Bone marrow (tissue), 2 donors: ENCODE results near the gene HBG1.
"Not testable (repeated sequence)": the region's sequence is repeated elsewhere in the genome, so short reads cannot be mapped to it uniquely, and the experiment has no call there.

Experiments used
- DNase-seq, 2 donors: peaks; one replicate each; lab custom pipeline; 2025; lab: John Stamatoyannopoulos, UW

HBG1 gene

DNA sequence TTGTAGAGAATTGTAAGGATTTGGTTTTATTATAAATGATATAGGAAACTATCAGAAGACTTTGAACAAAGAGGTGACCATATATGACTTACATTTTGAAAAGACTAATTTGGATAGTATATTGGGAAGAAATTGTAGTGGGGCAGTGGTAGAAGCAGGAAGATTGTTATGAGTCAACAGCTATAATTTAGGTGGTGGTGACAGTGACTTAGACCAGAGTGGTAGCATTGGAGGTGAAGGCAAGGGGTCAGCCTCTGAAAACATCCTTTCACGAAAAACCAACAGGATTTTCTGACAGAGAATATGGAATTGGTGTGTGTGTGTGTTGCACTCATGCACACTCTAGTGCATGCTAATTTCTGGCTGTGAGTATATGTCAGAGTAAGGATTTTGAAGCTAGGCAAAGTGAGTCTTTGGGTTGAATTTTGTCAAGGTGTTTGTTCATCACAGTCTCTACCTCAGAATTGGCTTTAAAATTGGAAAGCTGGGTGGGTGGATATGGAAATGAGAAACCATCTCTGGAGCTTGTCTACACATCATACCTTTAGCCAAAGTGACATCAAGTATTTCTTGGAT lies 28.2 kb upstream of the HBG1 start:
- DNase-seq, result no peak

DNA sequence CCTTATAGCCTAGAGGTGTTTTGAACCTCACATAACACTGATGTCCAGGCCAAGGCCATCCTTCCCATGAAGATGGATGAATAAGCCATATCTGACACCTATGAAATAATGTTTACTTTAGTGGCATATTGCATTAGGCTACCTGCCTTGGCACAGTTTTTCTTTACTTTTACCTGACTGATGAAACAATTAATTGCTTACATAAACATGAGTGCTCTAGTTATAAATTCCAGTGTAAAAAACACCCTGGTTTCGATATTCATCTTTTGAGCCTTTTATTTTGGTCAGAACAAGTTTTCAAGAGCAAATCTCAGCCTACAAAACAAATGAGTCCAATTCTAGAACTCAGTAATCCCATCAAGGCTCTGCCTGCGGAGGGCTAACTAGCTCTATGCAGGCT lies 27.0 kb upstream of the HBG1 start:
- DNase-seq, result no peak

DNA sequence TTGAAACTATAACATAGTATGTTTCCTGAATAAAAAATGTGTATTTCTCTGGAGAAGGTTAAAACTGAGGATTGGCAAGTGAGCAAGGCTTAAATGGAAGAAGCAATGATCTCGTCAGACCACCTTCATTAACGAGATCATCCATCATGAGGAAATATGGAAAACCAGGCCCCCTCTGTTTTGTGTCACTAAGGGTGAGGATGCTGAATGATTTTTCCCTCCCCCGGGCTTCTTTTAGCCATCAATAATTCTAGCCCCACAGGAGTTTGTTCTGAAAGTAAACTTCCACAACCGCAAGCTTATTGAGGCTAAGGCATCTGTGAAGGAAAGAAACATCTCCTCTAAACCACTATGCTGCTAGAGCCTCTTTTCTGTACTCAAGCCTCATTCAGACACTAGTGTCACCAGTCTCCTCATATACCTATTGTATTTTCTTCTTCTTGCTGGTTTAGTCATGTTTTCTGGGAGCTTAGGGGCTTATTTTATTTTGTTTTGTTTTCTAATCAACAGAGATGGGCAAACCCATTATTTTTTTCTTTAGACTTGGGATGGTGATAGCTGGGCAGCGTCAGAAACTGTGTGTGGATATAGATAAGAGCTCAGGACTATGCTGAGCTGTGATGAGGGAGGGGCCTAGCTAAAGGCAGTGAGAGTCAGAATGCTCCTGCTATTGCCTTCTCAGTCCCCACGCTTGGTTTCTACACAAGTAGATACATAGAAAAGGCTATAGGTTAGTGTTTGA lies 25.9 kb upstream of the HBG1 start:
- DNase-seq, result no peak

DNA sequence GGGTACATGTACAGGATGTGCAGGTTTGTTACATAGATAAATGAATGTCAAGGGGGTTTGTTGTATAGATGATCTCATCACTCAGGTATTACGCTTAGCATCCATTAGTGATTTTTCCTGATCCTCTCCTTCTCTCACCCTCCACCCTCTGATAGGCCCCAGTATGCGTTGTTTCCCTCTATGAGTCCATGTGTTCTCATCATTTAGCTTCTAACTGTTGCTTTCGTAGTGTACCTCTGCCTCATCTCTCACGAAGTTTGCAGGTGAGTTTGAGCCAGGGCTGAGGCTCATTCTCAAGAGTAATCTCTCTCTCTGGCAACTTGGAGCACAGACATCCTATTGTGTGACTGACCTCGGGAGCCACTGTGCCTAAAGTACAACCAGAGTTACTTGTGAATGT lies 24.7 kb upstream of the HBG1 start:
- no peak for DNase-seq

DNA sequence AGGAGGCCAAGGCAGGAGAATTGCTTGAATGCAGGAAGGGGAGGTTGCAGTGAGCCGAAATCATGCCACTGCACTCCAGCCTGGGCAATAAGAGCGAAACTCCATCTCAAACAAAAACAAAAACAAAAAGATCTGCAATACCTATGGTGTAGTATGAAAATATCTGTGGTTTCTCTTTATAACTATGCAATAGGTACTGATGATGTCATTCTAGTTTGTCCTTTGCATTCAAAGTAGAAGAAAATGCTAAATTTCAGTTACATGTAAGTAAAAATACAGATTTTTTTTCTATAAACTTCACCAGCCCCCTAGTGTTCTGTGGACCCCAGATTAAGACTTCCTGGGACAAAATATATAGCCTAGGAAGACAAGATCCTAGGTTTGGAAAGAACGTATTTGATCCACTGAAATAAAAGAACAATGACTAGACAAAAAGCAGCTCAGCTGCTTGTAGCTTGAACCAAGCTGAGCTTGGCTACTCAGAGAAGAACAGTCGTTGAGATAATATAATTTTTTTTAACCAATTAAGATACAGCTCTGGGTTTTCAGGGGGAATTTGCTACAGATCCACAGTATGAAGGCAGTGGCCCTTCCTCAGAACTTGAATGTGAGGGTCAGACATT lies 22.8 kb upstream of the HBG1 start:
- no peak for DNase-seq

DNA sequence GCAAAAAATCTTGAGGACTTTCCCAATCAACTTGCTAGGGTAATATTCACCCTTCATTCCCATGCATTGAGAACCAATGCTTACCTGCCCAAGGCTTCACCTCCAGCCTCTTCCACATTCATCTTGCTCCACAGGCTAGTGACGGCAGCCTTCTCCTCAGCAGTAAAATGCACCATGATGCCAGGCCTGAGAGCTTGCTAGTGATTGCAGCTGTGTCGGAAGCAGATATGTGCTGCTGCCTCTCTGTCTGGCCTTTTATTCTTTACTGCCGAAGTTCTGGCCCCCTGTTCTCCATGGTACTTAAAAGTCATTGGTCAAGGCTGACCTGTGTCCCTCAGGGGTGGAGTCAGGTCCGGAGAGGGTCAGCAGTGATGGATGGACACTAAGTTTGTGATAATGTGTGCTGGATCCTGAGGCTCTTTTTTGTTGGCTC lies 20.1 kb upstream of the HBG1 start, which contains the start of gene HBE1:
Gene HBE1, minus strand, starts transcription at position 231 of the 433 bp plus-strand sequence. Its CDS starts 55 bp downstream, at position 176.
- no peak for DNase-seq

DNA sequence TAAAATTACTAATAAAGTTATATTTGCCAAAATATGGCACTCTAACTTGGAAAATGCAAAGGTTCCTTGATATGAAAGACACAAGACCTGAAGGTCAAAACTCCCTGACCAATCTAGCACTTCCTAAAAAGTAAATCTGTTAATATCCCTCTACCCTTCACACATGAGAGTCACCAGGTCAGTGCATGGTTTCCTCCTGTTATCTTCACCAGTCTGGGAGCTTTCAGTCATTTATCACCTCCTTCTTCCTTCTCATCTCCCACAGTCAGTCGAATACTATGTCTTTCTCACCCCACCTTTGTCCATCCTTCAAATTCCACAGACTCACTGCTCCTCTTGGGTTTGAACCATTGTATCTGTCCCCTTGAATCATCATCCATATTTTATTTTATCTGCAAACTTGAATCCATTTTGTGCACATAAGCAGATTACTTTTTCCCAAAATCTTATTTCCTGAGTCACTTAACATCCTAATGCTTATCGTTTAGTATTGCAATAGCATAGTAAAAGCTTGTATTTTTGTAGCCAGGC lies 17.4 kb upstream of the HBG1 start:
- DNase-seq, result no peak

DNA sequence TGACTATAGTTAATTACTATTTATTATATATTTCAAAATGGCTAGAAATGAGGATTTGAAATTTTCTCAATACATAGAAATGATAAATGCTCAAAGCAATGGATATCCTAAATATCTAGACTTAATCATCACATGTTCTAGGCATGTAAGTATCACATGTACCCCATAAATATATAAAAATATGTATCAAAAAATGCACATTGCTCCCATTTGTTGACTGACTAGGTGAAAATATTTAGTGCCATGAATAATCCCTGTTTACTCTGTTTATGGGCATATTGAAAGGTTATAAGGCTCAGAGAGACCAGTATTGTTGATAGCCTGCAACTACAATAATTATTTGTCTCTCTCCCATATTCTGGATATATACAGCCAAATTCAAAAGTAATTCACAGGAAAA lies 17.0 kb upstream of the HBG1 start:
- DNase-seq, result no peak

DNA sequence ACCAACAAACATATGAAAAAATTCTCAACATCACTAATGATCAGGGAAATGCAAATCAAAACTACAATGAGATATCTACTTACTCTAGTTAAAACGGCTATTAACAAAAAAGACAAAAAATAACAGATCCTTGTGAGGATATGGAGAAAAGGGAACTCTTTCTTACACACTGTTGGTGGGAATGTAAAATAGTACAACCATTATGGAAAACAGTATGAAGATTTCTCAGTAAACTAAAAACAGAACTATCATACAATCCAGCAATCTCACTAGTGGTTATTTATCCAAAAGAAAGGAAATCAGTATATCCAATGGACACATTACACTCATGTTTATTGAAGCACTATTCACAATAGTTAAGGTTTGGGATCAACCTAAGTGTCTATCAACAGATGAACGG lies 16.2 kb upstream of the HBG1 start:
- no peak for DNase-seq

DNA sequence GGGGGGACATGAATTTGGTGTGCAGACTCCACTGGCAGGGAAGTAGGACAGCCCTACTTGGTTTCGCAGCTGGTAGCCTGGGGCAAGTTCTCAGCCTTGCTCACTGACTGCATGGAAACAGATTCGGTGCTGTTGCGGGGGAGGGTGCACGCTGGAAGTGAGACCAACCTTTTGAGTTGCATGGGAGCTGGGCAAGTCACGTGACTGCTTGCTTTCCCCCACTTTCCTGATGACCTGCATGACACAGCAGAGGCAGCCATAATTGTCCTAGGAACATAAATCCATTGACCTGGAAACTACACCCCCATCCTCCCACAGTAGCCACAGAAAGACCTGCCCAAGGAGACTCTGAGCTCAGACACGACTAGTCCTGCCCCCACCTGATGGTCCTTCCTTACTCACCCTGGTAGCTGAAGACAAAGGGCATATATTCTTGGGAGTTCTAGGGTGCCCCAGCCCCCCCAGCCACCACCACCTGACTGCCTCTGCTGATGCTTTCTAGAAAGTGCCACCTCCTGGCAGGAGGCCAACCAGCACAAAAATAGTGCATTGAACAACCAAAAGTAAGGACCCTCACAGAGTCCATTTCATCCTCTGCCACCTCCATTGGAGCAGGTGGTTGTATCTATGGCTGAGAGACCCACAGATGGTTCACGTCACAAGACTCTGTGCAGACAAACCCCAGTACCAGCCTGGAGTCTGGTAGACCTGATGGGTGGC lies 9.0 kb upstream of the HBG1 start:
- DNase-seq, result no peak

DNA sequence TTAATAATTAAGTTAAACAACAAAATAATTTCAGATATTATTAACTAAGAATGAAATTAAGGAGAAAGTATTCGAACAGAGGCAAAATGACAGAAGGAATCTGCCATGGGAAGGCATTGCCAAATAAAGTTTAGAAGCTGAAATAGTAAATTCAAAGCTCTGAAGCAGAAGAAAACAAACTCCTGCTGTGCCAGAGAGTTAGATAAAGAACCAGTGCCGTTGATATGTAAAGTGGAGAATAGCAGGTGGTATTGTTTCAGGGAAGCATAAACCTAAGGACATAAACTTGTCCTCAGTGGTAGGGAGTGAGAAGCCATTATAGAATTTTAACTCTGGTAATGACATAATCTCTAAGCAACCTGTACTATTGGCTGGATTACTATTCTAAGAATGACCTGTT lies 7.6 kb upstream of the HBG1 start:
- DNase-seq, result no peak

DNA sequence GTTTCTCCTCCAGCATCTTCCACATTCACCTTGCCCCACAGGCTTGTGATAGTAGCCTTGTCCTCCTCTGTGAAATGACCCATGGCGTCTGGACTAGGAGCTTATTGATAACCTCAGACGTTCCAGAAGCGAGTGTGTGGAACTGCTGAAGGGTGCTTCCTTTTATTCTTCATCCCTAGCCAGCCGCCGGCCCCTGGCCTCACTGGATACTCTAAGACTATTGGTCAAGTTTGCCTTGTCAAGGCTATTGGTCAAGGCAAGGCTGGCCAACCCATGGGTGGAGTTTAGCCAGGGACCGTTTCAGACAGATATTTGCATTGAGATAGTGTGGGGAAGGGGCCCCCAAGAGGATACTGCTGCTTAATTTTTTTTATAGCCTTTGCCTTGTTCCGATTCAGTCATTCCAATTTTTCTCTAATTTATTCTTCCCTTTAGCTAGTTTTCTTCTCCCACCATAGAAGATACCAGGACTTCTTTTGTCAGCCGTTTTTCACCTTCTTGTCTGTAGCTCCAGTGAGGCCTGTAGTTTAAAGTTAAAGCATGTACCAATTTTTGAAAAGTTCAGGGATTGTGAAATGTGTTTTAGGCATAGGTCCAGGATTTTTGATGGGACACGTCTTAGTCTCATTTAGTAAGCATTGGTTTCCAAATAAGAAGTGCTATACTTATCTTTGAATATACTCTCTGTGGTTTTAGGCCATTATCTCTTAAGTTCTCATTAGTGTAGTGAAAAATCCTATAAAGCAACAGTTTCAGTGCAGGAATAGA lies 5.2 kb upstream of the HBG1 start, which contains the start of gene HBG2:
Gene HBG2, minus strand, starts transcription at position 136 of the 768 bp plus-strand sequence. Its CDS starts 53 bp downstream, at position 83.
- DNase-seq, result not testable (repeated sequence)

DNA sequence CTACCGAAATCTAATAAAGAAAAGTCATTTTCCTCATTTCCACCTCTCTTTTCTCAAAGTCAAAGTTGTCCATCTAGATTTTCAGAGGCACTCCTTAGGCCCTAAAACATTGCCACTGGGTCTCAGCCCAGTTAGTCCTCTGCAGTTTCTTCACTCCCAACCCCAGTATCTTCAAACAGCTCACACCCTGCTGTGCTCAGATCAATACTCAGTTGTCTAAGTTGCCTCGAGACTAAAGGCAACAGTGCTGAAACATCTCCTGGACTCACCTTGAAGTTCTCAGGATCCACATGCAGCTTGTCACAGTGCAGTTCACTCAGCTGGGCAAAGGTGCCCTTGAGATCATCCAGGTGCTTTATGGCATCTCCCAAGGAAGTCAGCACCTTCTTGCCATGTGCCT lies 4.4 kb upstream of the HBG1 start:
- not testable (repeated sequence) for DNase-seq

DNA sequence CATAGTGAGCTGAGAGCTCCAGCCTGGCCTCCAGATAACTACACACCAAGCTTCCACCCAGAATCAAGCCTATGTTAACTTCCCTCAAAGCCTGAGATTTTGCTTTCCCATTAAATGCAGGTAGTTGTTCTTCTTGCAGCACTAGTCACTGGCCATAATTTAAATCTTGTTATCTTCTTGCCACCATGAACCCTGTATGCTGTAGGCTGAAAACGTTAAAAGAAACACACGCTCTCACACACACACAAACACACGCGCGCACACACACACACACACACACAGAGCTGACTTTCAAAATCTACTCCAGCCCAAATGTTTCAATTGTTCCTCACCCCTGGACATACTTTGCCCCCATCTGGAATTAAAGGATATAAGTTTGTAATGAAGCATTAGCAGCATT lies 3.8 kb upstream of the HBG1 start:
- not testable (repeated sequence) for DNase-seq

DNA sequence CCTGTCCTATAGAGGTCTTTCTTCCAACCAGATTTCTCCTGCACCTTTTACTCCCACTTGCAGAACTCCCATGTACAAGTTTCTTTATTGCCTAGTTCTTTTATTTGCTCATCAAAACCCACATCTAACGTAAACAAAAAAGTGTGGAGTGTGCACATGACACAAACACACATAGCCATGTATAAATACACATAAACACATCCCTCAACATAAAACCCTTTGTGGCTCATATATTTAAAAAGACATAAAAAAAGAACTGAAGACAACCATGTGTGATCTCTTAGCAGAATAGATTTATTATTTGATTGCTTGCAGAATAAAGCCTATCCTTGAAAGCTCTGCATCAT lies 3.2 kb upstream of the HBG1 start:
- no peak for DNase-seq

DNA sequence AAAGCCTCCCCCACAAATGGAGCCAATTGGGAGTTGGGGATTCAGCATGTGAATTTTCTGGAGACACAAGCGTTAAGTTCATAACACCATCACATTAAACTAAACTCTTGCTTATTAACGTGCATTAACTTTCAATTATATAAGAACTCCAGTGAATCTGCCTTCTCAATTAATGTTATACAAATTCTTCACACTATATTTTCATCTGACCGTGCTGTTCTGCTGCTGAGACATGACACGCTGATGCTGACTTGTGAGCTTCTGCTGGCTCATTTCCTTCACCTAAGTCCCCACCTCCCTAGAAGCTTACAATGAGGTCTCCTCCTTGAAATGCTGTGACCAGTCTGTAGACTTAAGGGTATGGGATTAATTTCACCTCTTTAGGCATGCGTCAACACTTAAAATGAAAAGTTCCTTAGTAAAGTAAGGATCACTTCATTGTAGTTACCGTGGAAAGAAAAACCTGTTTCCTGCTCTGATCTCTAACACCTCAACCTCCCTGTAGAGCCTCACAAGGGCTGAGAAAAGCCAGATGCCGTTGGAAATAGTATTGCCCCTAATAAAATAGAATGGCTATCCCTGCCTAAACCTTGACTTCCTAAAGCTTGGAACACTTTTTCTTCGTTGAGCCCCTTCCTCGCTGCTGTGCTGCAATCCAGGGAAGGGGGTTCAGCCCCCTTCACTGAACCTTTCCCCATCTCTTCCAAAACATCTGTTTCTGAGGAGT lies 2.7 kb upstream of the HBG1 start:
- no peak for DNase-seq

DNA sequence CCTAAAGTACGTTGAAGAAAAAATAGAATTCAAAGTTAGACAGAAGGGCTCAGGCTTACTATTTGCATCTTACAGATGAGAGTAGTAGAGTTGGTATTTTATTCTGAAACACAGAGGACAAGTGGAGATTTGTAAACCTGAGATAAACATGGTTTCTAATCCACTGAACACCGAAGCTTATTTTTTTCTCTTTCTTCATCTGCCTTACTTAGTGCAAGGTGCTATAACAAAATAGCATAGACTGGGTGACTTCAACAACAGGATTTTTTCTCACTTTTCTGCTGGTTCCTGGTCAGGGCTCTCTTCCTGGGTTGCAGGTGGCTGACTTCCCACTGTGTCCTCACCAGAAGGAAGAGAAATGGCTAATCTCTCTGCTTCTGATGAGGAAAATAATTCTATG lies 2.1 kb upstream of the HBG1 start:
- no peak for DNase-seq

DNA sequence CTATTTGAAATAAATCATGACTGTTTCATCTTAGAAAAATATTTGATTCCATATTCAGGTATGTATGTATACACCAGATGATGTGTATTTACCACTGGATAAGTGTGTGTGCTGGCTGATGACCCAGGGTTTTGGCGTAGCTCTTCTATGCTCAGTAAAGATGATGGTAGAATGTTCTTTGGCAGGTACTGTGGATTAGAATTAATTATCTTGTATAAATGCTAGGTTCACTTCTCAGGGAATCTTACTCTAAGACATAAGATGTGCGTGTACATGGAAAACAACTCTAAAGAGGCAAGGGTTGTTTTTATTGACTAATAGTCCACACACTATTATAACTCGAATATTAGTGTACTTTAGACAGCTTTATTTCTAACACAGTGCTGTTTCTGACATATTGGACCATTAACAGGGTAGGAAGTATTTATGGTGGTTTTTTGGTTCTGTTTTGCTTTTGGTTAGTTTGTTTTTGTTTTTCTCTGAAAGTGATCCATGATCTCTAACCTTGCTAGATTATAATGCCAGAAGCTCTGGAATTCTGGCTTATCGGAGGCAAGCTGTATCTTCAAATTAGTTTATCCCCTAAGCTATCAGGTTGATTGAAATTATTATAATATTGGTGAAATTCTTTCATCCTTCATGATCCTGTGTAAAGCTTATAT lies 1.0 kb upstream of the HBG1 start:
- DNase-seq, result no peak

DNA sequence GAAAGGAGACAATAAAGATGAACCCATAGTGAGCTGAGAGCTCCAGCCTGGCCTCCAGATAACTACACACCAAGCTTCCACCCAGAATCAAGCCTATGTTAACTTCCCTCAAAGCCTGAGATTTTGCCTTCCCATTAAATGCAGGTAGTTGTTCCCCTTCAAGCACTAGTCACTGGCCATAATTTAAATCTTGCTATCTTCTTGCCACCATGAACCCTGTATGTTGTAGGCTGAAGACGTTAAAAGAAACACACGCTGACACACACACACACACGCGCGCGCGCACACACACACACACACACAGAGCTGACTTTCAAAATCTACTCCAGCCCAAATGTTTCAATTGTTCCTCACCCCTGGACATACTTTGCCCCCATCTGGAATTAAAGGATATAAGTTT lies 1.2 kb downstream of the HBG1 start:
- not testable (repeated sequence) for DNase-seq

DNA sequence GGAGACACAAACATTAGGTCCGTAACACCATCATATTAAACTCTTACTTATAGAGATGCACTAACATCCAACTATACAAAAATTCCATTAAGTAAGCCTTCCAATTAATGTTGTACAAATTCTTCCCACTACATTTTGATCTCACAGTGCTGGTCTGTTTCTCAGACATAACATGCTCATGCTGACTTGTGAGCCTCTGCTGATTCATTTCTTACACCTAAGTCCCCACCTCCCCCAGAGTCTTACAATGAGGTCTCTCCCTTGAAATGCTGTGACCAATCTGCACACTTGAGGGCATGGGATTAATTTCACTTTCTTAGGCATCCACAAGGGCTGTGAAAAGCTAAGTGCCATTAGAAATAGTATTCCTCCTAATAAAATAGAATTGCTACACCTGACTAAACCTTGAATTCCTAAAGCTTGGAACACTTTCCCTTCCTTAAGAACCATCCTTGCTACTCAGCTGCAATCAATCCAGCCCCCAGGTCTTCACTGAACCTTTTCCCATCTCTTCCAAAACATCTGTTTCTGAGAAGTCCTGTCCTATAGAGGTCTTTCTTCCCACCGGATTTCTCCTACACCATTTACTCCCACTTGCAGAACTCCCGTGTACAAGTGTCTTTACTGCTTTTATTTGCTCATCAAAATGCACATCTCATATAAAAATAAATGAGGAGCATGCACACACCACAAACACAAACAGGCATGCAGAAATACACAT lies 2.0 kb downstream of the HBG1 start:
- no peak for DNase-seq
